ENCODE results near the gene SHMT2.

DNA sequence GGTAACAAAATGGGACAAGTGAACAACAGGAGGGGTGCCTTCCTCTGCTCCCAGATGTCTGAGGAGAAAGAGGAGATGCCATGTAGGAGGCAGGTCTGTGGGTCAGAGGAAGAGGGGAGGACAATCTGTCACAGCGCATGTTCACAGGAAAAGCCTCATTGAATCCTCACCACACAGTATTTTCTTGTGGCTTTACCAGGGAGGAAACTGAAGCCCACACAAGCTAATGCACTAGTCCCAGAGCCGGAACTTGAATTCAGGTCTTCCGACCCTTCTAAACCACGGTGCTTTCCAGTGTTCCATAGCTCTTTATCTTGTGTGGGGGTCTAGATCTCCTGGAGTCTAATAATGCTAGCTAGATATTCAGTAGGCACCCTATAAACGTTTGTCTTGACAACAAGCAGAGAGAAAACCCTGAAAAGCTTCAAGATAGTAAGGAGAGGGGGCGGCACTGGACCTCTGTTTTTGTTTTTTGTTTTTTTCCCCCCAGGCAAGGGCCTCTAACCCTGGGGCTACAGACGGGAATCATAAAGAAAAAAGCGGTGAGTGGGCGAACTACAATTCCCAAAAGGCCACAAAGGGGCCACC is 371 bp upstream of the SHMT2 start:
- TF ChIP-seq POLR2A (IDR thresholded peaks at IDR 0.05; ENCODE audit: low read depth, low read length), result no peak
- TF ChIP-seq CEBPB (IDR thresholded peaks at IDR 0.05; ENCODE audit: low read depth, low read length), result no peak
- no peak for TF ChIP-seq SMC3 (IDR thresholded peaks at IDR 0.05; ENCODE audit: low read depth, low read length)
- no peak for TF ChIP-seq RAD21 (IDR thresholded peaks at IDR 0.05; ENCODE audit: low read length)
- no peak for TF ChIP-seq USF2 (IDR thresholded peaks at IDR 0.05; ENCODE audit: low read depth, low read length)
- no peak for TF ChIP-seq CTCF (conservative IDR thresholded peaks at IDR 0.05; ENCODE audit: low read depth, low read length)

All from IMR-90 (cell line).